Activated T-cell treated with anti-CD3 and anti-CD28 coated beads, Interleukin-2, amount 50 U/mL, for 48 hours (primary cell): ENCODE results near the gene CASK.

ENCODE experiments used
- DNase-seq, 2 experiments: peaks; one replicate each; pipeline ENCODE4 v3.0.0-alpha.2; 2020

CASK gene

GRCh38 chrX:41912923-41913322 is 10.4 kb downstream of the CASK start:
- DNase-seq: no peak

- no peak for DNase-seq
Measured at GRCh38 chrX:41909068-41909467, 14.3 kb downstream of the CASK start.

- DNase-seq: no peak
Measured at GRCh38 chrX:41906515-41907187, 16.7 kb downstream of the CASK start.

GRCh38 chrX:41903544-41903943 is 19.8 kb downstream of the CASK start:
- DNase-seq: no peak

- DNase-seq: no peak
Measured at GRCh38 chrX:41900321-41900720, 23.0 kb downstream of the CASK start.

GRCh38 chrX:41895826-41896225 is 27.5 kb downstream of the CASK start:
- no peak for DNase-seq

- no peak for DNase-seq
Measured at GRCh38 chrX:41890026-41890423, 33.3 kb downstream of the CASK start.

- no peak for DNase-seq
Measured at GRCh38 chrX:41889317-41890025, 33.9 kb downstream of the CASK start.

- DNase-seq: no peak
Measured at GRCh38 chrX:41887691-41888090, 35.7 kb downstream of the CASK start.

- no peak for DNase-seq
Measured at GRCh38 chrX:41885724-41886123, 37.6 kb downstream of the CASK start.

GRCh38 chrX:41881166-41881565 is 42.2 kb downstream of the CASK start:
- DNase-seq: no peak

- no peak for DNase-seq
Measured at GRCh38 chrX:41877167-41877566, 46.2 kb downstream of the CASK start.

- no peak for DNase-seq
Measured at GRCh38 chrX:41875142-41875541, 48.2 kb downstream of the CASK start.

- DNase-seq: no peak
Measured at GRCh38 chrX:41870719-41871151, 52.6 kb downstream of the CASK start.

- no peak for DNase-seq
Measured at GRCh38 chrX:41868392-41868977, 54.9 kb downstream of the CASK start.

GRCh38 chrX:41863343-41864203 is 59.8 kb downstream of the CASK start:
- DNase-seq: no peak

GRCh38 chrX:41862562-41863184 is 60.7 kb downstream of the CASK start:
- DNase-seq: no peak

GRCh38 chrX:41858161-41858775 is 65.1 kb downstream of the CASK start:
- no peak for DNase-seq

GRCh38 chrX:41857670-41858069 is 65.7 kb downstream of the CASK start:
- DNase-seq: no peak

- DNase-seq: no peak
Measured at GRCh38 chrX:41846714-41847113, 76.6 kb downstream of the CASK start.

- DNase-seq: no peak
Measured at GRCh38 chrX:41837270-41837944, 85.9 kb downstream of the CASK start.

GRCh38 chrX:41828826-41829225 is 94.5 kb downstream of the CASK start:
- DNase-seq: no peak
